HG03064 (cell line): ENCODE results near the gene QSOX2.

Experiments used
- ATAC-seq: cut with Tn5 transposase; IDR thresholded peaks from one replicate; pipeline ENCODE4 v1.9.1; 2021; ENCODE audit warnings: low read depth; ENCODE audit not compliant: unreplicated experiment

Gene QSOX2

GRCh38 chr9:136254381-136255165 is 9.0 kb upstream of the QSOX2 start:
- ATAC-seq, result no peak

GRCh38 chr9:136253246-136254130 is 7.9 kb upstream of the QSOX2 start:
- no peak for ATAC-seq

GRCh38 chr9:136252846-136253245 is 7.2 kb upstream of the QSOX2 start:
- no peak for ATAC-seq

- no peak for ATAC-seq
These were observed 6.7 kb upstream of the QSOX2 start for GRCh38 chr9:136252281-136252680.

GRCh38 chr9:136251264-136252115 is 5.9 kb upstream of the QSOX2 start:
- no peak for ATAC-seq

GRCh38 chr9:136250676-136251075 is 5.1 kb upstream of the QSOX2 start:
- no peak for ATAC-seq

- no peak for ATAC-seq
These were observed 4.4 kb upstream of the QSOX2 start for GRCh38 chr9:136249877-136250559.

- ATAC-seq, result no peak
These were observed 3.6 kb upstream of the QSOX2 start for GRCh38 chr9:136248951-136249876.

- ATAC-seq, result no peak
These were observed 2.5 kb upstream of the QSOX2 start for GRCh38 chr9:136247947-136248637.

- no peak for ATAC-seq
These were observed 1.9 kb upstream of the QSOX2 start for GRCh38 chr9:136247551-136247916.

- ATAC-seq, result no peak
These were observed 1.4 kb upstream of the QSOX2 start for GRCh38 chr9:136246849-136247550.

GRCh38 chr9:136244969-136245218 is 718 bp downstream of the QSOX2 start:
- ATAC-seq, result no peak

- ATAC-seq, result no peak
These were observed 1.3 kb downstream of the QSOX2 start for GRCh38 chr9:136244122-136244968.

GRCh38 chr9:136243631-136244030 is 2.0 kb downstream of the QSOX2 start:
- ATAC-seq, result no peak

- ATAC-seq, result no peak
These were observed 2.6 kb downstream of the QSOX2 start for GRCh38 chr9:136242918-136243525.

GRCh38 chr9:136242248-136242647 is 3.4 kb downstream of the QSOX2 start:
- no peak for ATAC-seq

GRCh38 chr9:136241542-136241941 is 4.1 kb downstream of the QSOX2 start:
- ATAC-seq, result no peak
